Testis (tissue), 3 donors: ENCODE data around the gene CDK16. TPM values are rescaled to one million over a fixed set of nuclear protein-coding genes. Genes with fewer than 3 reads are reported as not detected.

Experiments used
- DNase-seq: peaks from one replicate; pipeline ENCODE4 v3.0.0-alpha.2; 2019
- H3K27ac ChIP-seq, 2 donors: fragments of 200-600 bp; sonication (generic); one replicate each; pipeline ENCODE4 v1.5.1; 2019
- H3K27me3 ChIP-seq: fragments of 200-600 bp; sonication (generic); one replicate; pipeline ENCODE4 v1.5.1; 2019
- H3K36me3 ChIP-seq: fragments of 200-600 bp; sonication (generic); one replicate; pipeline ENCODE4 v1.5.1; 2017; ENCODE audit warnings: low read depth; ENCODE audit errors: missing control alignments
- H3K4me1 ChIP-seq: fragments of 200-600 bp; sonication (generic); one replicate; pipeline ENCODE4 v1.5.1; 2019
- H3K4me3 ChIP-seq, 2 donors: fragments of 200-600 bp; sonication (generic); one replicate each; pipeline ENCODE4 v1.5.1; 2017 to 2019
- H3K9me3 ChIP-seq: fragments of 200-600 bp; sonication (generic); one replicate; pipeline ENCODE4 v1.5.1; 2017
- POLR2A ChIP-seq: fragments of 450-650 bp; IDR thresholded peaks from one replicate; pipeline ENCODE4 v1.6.1; 2017; ENCODE audit warnings: antibody characterized with exemption, mild to moderate bottlenecking, moderate library complexity
- WGBS, 2 donors: methylation state at CpG; one replicate each; pipeline ENCODE4 v1.1.5; 2018; 5-methylcytosine and 5-hydroxymethylcytosine counted together
- intact Hi-C: fragments of 100-400 bp; cut with DNase I; formaldehyde crosslinking; loops from one replicate; pipeline ENCODE4 v1.15.1; 2023; ENCODE audit warnings: low total_unique reads
- polyA plus RNA-seq: library from polyadenylated mRNA; stranded (reverse); fragments of 350-450 nt; fragmentation: Illumina TruSeq; extraction: RNeasy Lipid Tissue Mini Kit (QIAGEN cat#74804); gene quantifications from one replicate; pipeline ENCODE4 v1.2.3, GENCODE V29; 2014; ENCODE audit warnings: low read depth, low replicate concordance; ENCODE audit not compliant: insufficient read depth
- total RNA-seq, 2 donors: library from RNA; depleted of rRNA; stranded (reverse); fragments of >200 nt; gene quantifications; one replicate each; pipeline ENCODE4 v1.2.3, GENCODE V29; 2016
- TF ChIP-seq, protein P1 (sequence below), 3 experiments: fragments of 450-650 bp in 2 of 3; fragments of 200-600 bp in 1 of 3; sonication (generic) in 1 of 3; IDR thresholded peaks; one replicate each; pipeline ENCODE4 v1.5.1; 2016 to 2019; ENCODE audit warnings: antibody characterized with exemption in 3 of 3, mild to moderate bottlenecking in 2 of 3, moderate library complexity in 1 of 3

Gene CDK16
- total and polyA plus RNA-seq, 3 donors from 2014 or later = 122 to 245 (median 195) TPM

DNA sequence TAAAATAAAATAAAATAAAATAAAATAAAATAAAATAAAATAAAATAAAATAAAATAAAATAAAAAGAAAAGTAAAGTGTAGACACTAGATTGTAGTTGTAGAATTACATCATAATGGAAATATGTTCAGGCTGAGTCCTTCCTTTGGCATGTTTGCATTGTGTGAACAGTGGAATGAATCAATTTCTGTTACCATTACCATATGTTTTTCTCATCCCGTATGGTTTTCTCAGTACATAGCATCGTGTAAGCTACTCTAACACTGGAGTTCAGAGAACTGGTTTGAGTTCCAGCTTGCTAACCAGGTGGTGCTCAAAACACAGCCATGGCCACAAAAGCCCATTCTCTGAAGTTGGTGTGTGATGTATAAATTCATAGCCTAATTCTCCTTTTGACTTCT, 60.2 kb downstream of the CDK16 start:
- intact Hi-C loops = no loop called here
- Histone ChIP-seq H3K4me1 (no peaks in the 10 kb centered on the region), H3K36me3 (no peaks in the 10 kb centered on the region), H3K9me3 (no peaks in the 10 kb centered on the region), H3K27ac (no peak overlapping the region), H3K4me3 (no peak overlapping the region), H3K27me3 (no peaks in the 10 kb centered on the region)
- 84 to 93% methylated on average over 2 of the region's 2 CpGs for WGBS, 2 donors
- no peak for DNase-seq
- TF ChIP-seq, protein P1, sequence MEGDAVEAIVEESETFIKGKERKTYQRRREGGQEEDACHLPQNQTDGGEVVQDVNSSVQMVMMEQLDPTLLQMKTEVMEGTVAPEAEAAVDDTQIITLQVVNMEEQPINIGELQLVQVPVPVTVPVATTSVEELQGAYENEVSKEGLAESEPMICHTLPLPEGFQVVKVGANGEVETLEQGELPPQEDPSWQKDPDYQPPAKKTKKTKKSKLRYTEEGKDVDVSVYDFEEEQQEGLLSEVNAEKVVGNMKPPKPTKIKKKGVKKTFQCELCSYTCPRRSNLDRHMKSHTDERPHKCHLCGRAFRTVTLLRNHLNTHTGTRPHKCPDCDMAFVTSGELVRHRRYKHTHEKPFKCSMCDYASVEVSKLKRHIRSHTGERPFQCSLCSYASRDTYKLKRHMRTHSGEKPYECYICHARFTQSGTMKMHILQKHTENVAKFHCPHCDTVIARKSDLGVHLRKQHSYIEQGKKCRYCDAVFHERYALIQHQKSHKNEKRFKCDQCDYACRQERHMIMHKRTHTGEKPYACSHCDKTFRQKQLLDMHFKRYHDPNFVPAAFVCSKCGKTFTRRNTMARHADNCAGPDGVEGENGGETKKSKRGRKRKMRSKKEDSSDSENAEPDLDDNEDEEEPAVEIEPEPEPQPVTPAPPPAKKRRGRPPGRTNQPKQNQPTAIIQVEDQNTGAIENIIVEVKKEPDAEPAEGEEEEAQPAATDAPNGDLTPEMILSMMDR (IDR thresholded peaks at IDR 0.05) = no peak
- no peak for TF ChIP-seq POLR2A

Other genes with a start within 250 kb of the CDK16 start
- gene RGN, start 140.2 kb upstream of the CDK16 start, total RNA-seq = 10 to 100 TPM in 1 of 2 donors, 1 to 10 TPM in 1; 8.1 to 10.6 TPM
- 6.5 TPM for gene RGN, start 140.2 kb upstream of the CDK16 start, polyA plus RNA-seq
- 10 to 100 TPM; 68.0 to 77.4 TPM for gene NDUFB11, start 74.0 kb upstream of the CDK16 start, total RNA-seq
- 41.3 TPM for gene NDUFB11, start 74.0 kb upstream of the CDK16 start, polyA plus RNA-seq
- gene RBM10, start 73.5 kb upstream of the CDK16 start, total RNA-seq = 10 to 100 TPM; 28.5 to 41.3 TPM
- 20.4 TPM for gene RBM10, start 73.5 kb upstream of the CDK16 start, polyA plus RNA-seq
- gene UBA1, start 24.9 kb upstream of the CDK16 start, total RNA-seq = 100 to 1,000 TPM; 243 to 338 TPM
- gene UBA1, start 24.9 kb upstream of the CDK16 start, polyA plus RNA-seq = 207 TPM
- 100 to 1,000 TPM; 128 to 185 TPM for gene USP11, start 14.3 kb downstream of the CDK16 start, total RNA-seq
- gene USP11, start 14.3 kb downstream of the CDK16 start, polyA plus RNA-seq = 113 TPM
- gene ZNF157, start 151.9 kb downstream of the CDK16 start, total RNA-seq = under 1 TPM; 0.63 to 0.68 TPM
- 0.51 TPM for gene ZNF157, start 151.9 kb downstream of the CDK16 start, polyA plus RNA-seq